ENCODE results near the gene MUC6.

- TF ChIP-seq CTCF (conservative IDR thresholded peaks at IDR 0.05): no peak
- TF ChIP-seq EZH2 (IDR thresholded peaks at IDR 0.05; ENCODE audit: low read depth): no peak
Measured at GRCh38 chr11:1060410-1060809, 23.9 kb upstream of the MUC6 start.
